ENCODE results near the gene CRYM. TPM values are rescaled to one million over a fixed set of nuclear protein-coding genes. Genes with fewer than 3 reads are reported as not detected.

The CRYM gene
- total and polyA plus RNA-seq, 9 donors, result 0.22 to 6.0 (median 0.42) TPM; not detected in 3

GRCh38 chr16:21224800-21225199 lies 53.3 kb downstream of the CRYM start:
- intact Hi-C loops (cut with DNase I), result no loop called here
- DNase-seq, result no peak
- TF ChIP-seq EP300 (IDR thresholded peaks at IDR 0.05) (no peak), POLR2A (IDR thresholded peaks at IDR 0.05) (no peak), CTCF (IDR thresholded peaks at IDR 0.05) (no peak)
- Histone ChIP-seq H3K27ac (no peak overlapping the region), H3K4me1 (ENCODE audit: insufficient read depth) (no peaks in the 10 kb centered on the region), H3K4me3 (no peak overlapping the region), H3K27me3 (no peaks in the 10 kb centered on the region), H3K36me3 (no peaks in the 10 kb centered on the region), H3K9me3 (no peaks in the 10 kb centered on the region)
- WGBS, 3 donors, result 39 to 60% (median 50%) methylated on average over 2 of the region's 2 CpGs

- H3K4me3 ChIP-seq, result no peak overlapping the region
- TF ChIP-seq POLR2A (IDR thresholded peaks at IDR 0.05) (no peak), CTCF (IDR thresholded peaks at IDR 0.05) (no peak), EP300 (IDR thresholded peaks at IDR 0.05) (no peak)
- H3K36me3 ChIP-seq, result no peaks in the 10 kb centered on the region
- intact Hi-C loops (cut with DNase I), result no loop called here
- no peak for DNase-seq
- H3K4me1 ChIP-seq (ENCODE audit: insufficient read depth), result no peaks in the 10 kb centered on the region
- 70 to 79% (median 73%) methylated on average over 9 of the region's 9 CpGs for WGBS, 3 donors
- no peak overlapping the region for H3K27ac ChIP-seq
- no peaks in the 10 kb centered on the region for H3K27me3 ChIP-seq
- no peaks in the 10 kb centered on the region for H3K9me3 ChIP-seq
Observed at GRCh38 chr16:21223787-21224186, 54.3 kb downstream of the CRYM start.

GRCh38 chr16:21222495-21223337 lies 55.4 kb downstream of the CRYM start:
- 63 to 77% (median 70%) methylated on average over 4 of the region's 4 CpGs for WGBS, 3 donors
- no peak for TF ChIP-seq POLR2A (IDR thresholded peaks at IDR 0.05)
- no peak for TF ChIP-seq EP300 (IDR thresholded peaks at IDR 0.05)
- TF ChIP-seq CTCF (IDR thresholded peaks at IDR 0.05), result no peak
- no peaks in the 10 kb centered on the region for H3K9me3 ChIP-seq
- no peaks in the 10 kb centered on the region for H3K27me3 ChIP-seq
- DNase-seq, result no peak
- no peaks in the 10 kb centered on the region for H3K4me1 ChIP-seq (ENCODE audit: insufficient read depth)
- H3K36me3 ChIP-seq, result no peaks in the 10 kb centered on the region
- no peak overlapping the region for H3K27ac ChIP-seq
- intact Hi-C loops (cut with DNase I), result no loop called here
- H3K4me3 ChIP-seq, result no peak overlapping the region

GRCh38 chr16:21219551-21219950 lies 58.5 kb downstream of the CRYM start:
- no peaks in the 10 kb centered on the region for H3K9me3 ChIP-seq
- intact Hi-C loops (cut with DNase I), result loop anchor here in 1 of 4 donors (10.0 kb wide), 1 partner anchor 45 kb away; no protein-coding TSS in a partner anchor
- H3K27ac ChIP-seq, result no peak overlapping the region
- 84 to 94% (median 86%) methylated on average over 2 of the region's 2 CpGs for WGBS, 3 donors
- no peaks in the 10 kb centered on the region for H3K36me3 ChIP-seq
- no peaks in the 10 kb centered on the region for H3K4me1 ChIP-seq (ENCODE audit: insufficient read depth)
- no peak overlapping the region for H3K4me3 ChIP-seq
- H3K27me3 ChIP-seq, result no peaks in the 10 kb centered on the region
- no peak for DNase-seq
- TF ChIP-seq EP300 (IDR thresholded peaks at IDR 0.05) (no peak), POLR2A (IDR thresholded peaks at IDR 0.05) (no peak), CTCF (IDR thresholded peaks at IDR 0.05) (no peak)
